PFSK-1 (cell line): ENCODE data around the gene PAX1.

Experiments
- FOXP2 ChIP-seq: optimal IDR thresholded peaks from 2 replicates; pipeline ENCODE3; 2011; ENCODE audit warnings: borderline replicate concordance, control low read depth, inconsistent platforms; ENCODE audit not compliant: insufficient read depth; ENCODE audit errors: extremely low read length, extremely low read depth
- POLR2AphosphoS5 ChIP-seq: IDR thresholded peaks from 2 replicates; pipeline ENCODE4 v1.6.1; 2012; ENCODE audit warnings: low read depth, mild to moderate bottlenecking, control low read depth, low read length, moderate library complexity
- SIN3A ChIP-seq: IDR thresholded peaks from 2 replicates; pipeline ENCODE4 v1.6.1; 2012; ENCODE audit warnings: mild to moderate bottlenecking, low read length, moderate library complexity, borderline replicate concordance; ENCODE audit not compliant: insufficient read depth
- TAF1 ChIP-seq: IDR thresholded peaks from 2 replicates; pipeline ENCODE4 v1.6.1; 2012; ENCODE audit warnings: low read length, control low read depth, borderline replicate concordance; ENCODE audit not compliant: insufficient read depth

GRCh38 chr20:21713901-21714296 is 8.4 kb downstream of the PAX1 start:
- TF ChIP-seq POLR2AphosphoS5 (no peak), SIN3A (no peak), TAF1 (no peak), FOXP2 (no peak)
